HG03558 (cell line): ENCODE measurements around the gene HIVEP3.

ENCODE experiments used
- ATAC-seq: cut with Tn5 transposase; IDR thresholded peaks from one replicate; pipeline ENCODE4 v1.9.1; 2021; ENCODE audit warnings: moderate number of reproducible peaks; ENCODE audit not compliant: unreplicated experiment; ENCODE audit errors: extremely low read depth

HIVEP3 gene

GRCh38 chr1:41799205-41799604, 119.5 kb downstream of the HIVEP3 start:
- ATAC-seq, result no peak

- no peak for ATAC-seq
Observed at GRCh38 chr1:41795205-41795762, 123.4 kb downstream of the HIVEP3 start.

GRCh38 chr1:41794031-41794430, 124.7 kb downstream of the HIVEP3 start:
- no peak for ATAC-seq

- ATAC-seq, result no peak
Observed at GRCh38 chr1:41792485-41792770, 126.3 kb downstream of the HIVEP3 start.

- ATAC-seq, result no peak
Observed at GRCh38 chr1:41791667-41792484, 126.8 kb downstream of the HIVEP3 start.

GRCh38 chr1:41790351-41790750, 128.4 kb downstream of the HIVEP3 start:
- no peak for ATAC-seq

- ATAC-seq, result no peak
Observed at GRCh38 chr1:41789661-41790330, 128.9 kb downstream of the HIVEP3 start.

GRCh38 chr1:41788427-41788826, 130.3 kb downstream of the HIVEP3 start:
- no peak for ATAC-seq

- ATAC-seq, result no peak
Observed at GRCh38 chr1:41784531-41785274, 134.0 kb downstream of the HIVEP3 start.

GRCh38 chr1:41783189-41783639, 135.5 kb downstream of the HIVEP3 start:
- ATAC-seq, result no peak

- no peak for ATAC-seq
Observed at GRCh38 chr1:41780916-41781315, 137.8 kb downstream of the HIVEP3 start.

- ATAC-seq, result no peak
Observed at GRCh38 chr1:41780322-41780721, 138.4 kb downstream of the HIVEP3 start.

- no peak for ATAC-seq
Observed at GRCh38 chr1:41779360-41779759, 139.4 kb downstream of the HIVEP3 start.

- ATAC-seq, result no peak
Observed at GRCh38 chr1:41777695-41778094, 141.0 kb downstream of the HIVEP3 start.

- ATAC-seq, result no peak
Observed at GRCh38 chr1:41776891-41777441, 141.8 kb downstream of the HIVEP3 start.

GRCh38 chr1:41775956-41776585, 142.7 kb downstream of the HIVEP3 start:
- no peak for ATAC-seq

GRCh38 chr1:41774471-41774990, 144.2 kb downstream of the HIVEP3 start:
- no peak for ATAC-seq

GRCh38 chr1:41773842-41774241, 144.9 kb downstream of the HIVEP3 start:
- no peak for ATAC-seq

- no peak for ATAC-seq
Observed at GRCh38 chr1:41773144-41773591, 145.6 kb downstream of the HIVEP3 start.

- no peak for ATAC-seq
Observed at GRCh38 chr1:41769068-41769467, 149.7 kb downstream of the HIVEP3 start.
